Anterior cingulate cortex (tissue), 58 donors: ENCODE data around the gene BRF1.

Source experiments
- DNase-seq, 58 donors: peaks; one replicate each; lab custom pipeline; 2025; lab: John Stamatoyannopoulos, UW

Gene BRF1

DNA sequence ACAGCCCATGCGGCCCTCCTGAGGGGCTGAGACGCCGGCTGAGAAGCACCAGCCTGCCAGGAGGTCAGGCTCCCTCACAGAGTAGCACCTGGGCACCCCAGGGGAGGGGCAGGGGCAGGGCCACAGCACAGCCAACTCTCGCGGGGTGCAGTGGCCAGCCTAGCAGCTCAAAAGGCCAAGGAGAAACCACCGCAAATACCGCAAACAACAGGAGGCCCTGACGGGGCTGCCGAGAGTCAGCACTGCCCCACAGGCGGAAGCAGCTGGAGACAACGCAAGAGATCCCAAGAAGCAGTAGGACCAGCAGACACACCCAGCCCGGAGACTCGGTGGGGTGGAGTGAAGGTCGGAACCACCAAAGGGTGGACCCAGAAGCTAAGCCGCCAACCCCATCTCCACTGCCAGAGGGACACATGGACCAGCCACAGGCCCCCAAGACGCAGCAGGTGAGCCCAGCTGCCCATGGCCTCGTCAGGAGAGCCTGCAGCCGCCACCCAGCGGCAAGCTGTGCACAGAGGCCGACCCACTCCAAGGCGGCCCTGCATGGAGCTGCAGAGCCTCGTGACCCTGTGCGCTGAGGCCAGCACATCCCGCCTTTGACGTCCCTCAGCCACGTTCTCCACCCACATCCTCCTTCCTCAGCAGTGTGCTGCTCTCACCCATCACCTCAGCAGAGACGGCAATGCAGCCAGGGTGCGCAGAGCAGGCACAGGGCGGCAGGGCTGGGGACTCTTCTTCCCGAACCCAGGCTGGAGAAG lies 84.1 kb downstream of the BRF1 start:
- DNase-seq = no peak

DNA sequence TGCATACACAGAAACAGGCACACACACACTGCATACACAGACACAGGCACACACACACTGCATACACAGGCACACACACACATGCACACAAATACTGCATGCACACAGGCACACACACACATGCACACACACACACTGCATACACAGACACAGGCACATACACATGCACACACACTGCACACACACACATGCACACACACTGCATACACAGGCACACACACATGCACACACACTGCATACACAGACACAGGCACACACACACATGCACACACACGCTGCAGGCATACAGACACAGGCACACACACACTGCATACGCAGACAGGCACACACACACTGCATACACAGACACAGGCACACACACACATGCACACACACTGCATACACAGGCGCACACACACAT lies 85.2 kb downstream of the BRF1 start:
- DNase-seq = no peak

DNA sequence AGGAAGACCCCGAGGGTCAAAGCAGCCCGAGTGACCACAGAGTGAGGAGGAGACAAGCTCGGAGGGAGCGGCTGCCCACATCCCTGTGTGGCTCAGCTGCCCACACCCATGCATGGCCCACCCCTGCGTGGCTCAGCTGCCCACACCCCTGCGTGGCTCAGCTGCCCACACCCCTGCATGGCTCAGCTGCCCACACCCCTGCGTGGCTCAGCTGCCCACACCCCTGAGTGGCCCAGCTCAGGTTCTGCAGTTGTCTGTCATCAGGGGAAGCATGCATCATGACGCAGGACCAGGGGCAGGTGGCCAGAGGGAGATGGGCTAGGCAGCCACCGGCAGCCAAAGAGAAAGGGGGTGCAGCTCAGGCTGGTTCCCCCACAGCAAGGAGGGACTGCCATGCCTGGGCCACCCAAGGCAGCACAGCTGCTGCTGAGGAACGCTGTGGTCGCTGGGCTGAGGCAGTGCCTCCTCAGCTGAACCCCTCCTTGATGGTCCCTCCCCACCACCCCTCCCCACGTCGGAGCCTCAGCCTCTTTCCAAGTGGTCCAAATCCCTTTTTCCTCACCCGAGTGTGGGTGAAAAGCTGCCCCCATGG lies 86.4 kb downstream of the BRF1 start:
- DNase-seq = no peak

DNA sequence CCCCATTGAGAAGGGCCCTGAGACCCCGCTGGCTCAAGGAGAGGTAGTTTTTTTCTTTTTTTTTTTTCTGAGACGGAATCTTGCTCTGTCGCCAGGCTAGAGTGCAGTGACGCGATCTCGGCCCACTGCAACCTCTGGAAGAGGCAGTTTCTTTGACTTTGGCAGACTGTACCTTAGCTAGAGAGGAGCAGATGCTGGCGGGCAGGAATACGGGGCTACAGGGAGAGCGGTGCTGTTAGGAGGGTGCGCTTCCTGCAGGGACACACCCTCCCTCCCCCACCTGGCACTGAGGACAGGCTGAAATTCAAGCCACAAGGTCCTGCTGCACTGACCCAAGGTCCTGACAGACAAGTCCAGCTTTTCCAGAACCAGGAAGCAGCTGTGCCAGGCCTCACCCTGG lies 87.4 kb downstream of the BRF1 start:
- DNase-seq = no peak

- no peak for DNase-seq
Observed at GRCh38 chr14:105212541-105213300, 88.1 kb downstream of the BRF1 start.

- DNase-seq = no peak
Observed at GRCh38 chr14:105211758-105212089, 89.1 kb downstream of the BRF1 start.

- DNase-seq = no peak
Observed at GRCh38 chr14:105211086-105211757, 89.6 kb downstream of the BRF1 start.

DNA sequence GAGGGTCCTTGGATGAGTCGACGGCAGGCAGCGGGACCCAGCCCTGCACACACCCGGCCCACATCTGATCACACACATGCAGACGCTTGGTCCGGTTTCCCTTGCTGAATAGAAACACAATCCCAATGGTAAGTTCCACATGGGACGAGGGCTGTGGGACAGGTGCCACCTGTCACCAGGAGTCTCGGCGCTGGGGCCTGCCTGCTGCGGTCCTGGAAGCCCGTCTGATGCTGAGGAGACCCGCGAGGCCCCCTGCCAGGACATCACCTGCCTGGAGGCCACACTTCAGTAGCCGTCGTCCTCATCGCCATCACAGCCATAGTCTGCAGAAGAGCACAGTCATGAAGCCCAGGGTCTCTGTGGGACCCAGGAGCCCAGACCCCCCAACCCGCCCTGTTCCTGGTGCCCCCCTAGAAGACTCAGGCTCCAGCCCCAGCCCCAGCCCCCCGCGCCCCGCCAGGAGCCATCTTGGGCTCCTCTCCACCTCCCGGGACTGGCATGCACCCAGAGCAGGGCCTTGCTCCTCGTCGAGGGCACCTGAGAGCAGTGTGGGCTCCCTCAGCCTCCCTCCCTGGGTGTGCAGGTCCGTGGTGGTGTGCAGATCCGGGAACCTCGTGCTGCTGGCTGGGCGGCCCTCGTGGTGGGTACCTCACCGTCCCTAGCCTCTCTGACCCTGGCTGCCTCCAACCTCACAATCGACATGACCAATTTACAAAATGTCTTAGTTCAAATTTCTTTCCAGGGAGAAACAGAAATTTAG lies 90.4 kb downstream of the BRF1 start:
- DNase-seq = no peak

GRCh38 chr14:105209646-105210045 lies 91.2 kb downstream of the BRF1 start:
- no peak for DNase-seq

- no peak for DNase-seq
Observed at GRCh38 chr14:105209091-105209490, 91.7 kb downstream of the BRF1 start.

GRCh38 chr14:105208738-105209075 lies 92.1 kb downstream of the BRF1 start:
- DNase-seq = no peak

- DNase-seq = no peak
Observed at GRCh38 chr14:105207996-105208737, 92.6 kb downstream of the BRF1 start.

GRCh38 chr14:105207460-105207901 lies 93.3 kb downstream of the BRF1 start:
- no peak for DNase-seq

GRCh38 chr14:105206873-105207272 lies 93.9 kb downstream of the BRF1 start:
- peak in 1 of 58 donors; percentile 40 for DNase-seq

GRCh38 chr14:105205673-105206208 lies 95.1 kb downstream of the BRF1 start:
- DNase-seq = peak in 6 of 58 donors; percentile 8 to 35 (median 24)

DNA sequence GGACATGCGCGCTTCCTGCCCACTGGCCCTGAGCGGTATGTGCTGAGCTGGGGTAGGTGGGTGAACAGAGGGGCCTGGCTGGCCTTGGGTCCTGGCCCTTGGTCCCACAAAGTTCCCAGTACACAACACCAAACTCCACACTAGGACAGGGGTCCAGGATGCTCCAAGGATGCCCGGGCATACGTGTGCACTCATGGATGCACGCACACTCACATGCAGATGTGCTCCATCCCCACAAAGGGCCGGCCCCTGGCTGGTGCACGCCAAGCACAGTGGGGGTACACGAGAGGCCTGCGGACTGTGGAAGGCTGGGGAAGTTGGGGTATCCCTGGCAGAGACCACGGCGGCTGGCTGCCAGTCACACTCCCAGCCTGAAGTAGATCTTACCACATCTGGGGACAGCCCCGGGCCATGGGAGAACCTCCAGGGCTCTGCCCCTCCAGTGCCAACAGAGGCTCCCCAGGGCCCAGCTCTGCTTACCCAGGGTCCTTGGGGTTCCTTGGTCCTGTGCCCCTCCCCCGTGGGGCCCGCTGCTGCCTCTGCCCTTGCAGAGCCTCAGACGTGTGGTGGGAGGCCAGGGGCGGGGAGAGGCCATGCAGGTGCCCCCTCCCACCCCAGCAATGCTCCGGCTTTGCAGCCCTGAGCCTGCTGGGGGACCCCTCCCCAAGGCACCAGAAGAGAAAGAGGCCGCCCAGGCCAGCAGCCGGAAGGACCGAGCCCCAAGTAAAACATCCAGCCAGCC lies 95.7 kb downstream of the BRF1 start:
- no peak for DNase-seq

GRCh38 chr14:105204206-105204930 lies 96.4 kb downstream of the BRF1 start:
- peak in 50 of 58 donors; percentile 13 to 79 (median 59) for DNase-seq

DNA sequence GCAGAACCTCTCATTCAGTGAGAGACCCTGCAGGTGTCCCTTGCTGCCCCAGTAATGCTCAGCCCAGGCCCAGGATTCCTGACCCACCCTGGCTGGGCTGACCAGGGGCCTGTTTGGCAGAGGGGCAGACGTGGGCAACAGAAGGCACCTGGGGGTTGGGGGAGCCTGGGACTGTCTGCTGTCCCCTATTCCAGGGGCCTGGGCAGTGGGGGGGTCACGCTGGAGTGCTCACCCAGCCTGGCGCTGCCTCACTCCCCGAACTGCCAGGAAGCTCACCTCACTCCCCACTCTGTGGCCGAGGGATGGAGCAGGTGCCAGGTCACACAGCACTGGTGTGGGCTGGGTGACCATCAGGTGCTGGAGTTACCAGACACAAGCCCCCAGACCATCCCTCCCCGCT lies 97.1 kb downstream of the BRF1 start:
- no peak for DNase-seq
